DMS153 treated with DMSO at 0.1 percent for 48 hours (cell line): ENCODE measurements around the gene B3GLCT.
A peak's percentile ranks its signal among the peaks of the same experiment; 100 is the strongest.

Source experiments
- DNase-seq: peaks from one replicate; lab custom pipeline; 2025; ENCODE audit not compliant: unreplicated experiment; lab: John Stamatoyannopoulos, UW

The B3GLCT gene

GRCh38 chr13:31221057-31221456 is 21.3 kb downstream of the B3GLCT start:
- no peak for DNase-seq

- DNase-seq, result no peak
These were observed 23.4 kb downstream of the B3GLCT start for GRCh38 chr13:31223215-31223614.

GRCh38 chr13:31223640-31224039 is 23.9 kb downstream of the B3GLCT start:
- DNase-seq, result no peak

- DNase-seq, result no peak
These were observed 24.4 kb downstream of the B3GLCT start for GRCh38 chr13:31224174-31224669.

GRCh38 chr13:31224963-31225559 is 25.3 kb downstream of the B3GLCT start:
- DNase-seq, result no peak

- DNase-seq, result no peak
These were observed 26.4 kb downstream of the B3GLCT start for GRCh38 chr13:31225998-31226675.

GRCh38 chr13:31227063-31227462 is 27.3 kb downstream of the B3GLCT start:
- no peak for DNase-seq

- DNase-seq, result no peak
These were observed 28.1 kb downstream of the B3GLCT start for GRCh38 chr13:31227870-31228269.

- DNase-seq, result no peak
These were observed 35.0 kb downstream of the B3GLCT start for GRCh38 chr13:31234729-31235128.

- peak; percentile 17 for DNase-seq
These were observed 36.5 kb downstream of the B3GLCT start for GRCh38 chr13:31236211-31236786.

- no peak for DNase-seq
These were observed 41.1 kb downstream of the B3GLCT start for GRCh38 chr13:31240921-31241320.

- no peak for DNase-seq
These were observed 42.6 kb downstream of the B3GLCT start for GRCh38 chr13:31242367-31242766.

GRCh38 chr13:31242916-31243315 is 43.1 kb downstream of the B3GLCT start:
- no peak for DNase-seq

- no peak for DNase-seq
These were observed 46.0 kb downstream of the B3GLCT start for GRCh38 chr13:31245598-31246373.

- no peak for DNase-seq
These were observed 47.1 kb downstream of the B3GLCT start for GRCh38 chr13:31246918-31247317.

GRCh38 chr13:31248361-31248760 is 48.6 kb downstream of the B3GLCT start:
- no peak for DNase-seq

- no peak for DNase-seq
These were observed 49.3 kb downstream of the B3GLCT start for GRCh38 chr13:31248965-31249539.

- DNase-seq, result no peak
These were observed 50.7 kb downstream of the B3GLCT start for GRCh38 chr13:31250435-31250834.

GRCh38 chr13:31261241-31261640 is 61.5 kb downstream of the B3GLCT start:
- no peak for DNase-seq

GRCh38 chr13:31263346-31263745 is 63.6 kb downstream of the B3GLCT start:
- no peak for DNase-seq

GRCh38 chr13:31264151-31264550 is 64.4 kb downstream of the B3GLCT start:
- DNase-seq, result no peak
